Stimulated activated CD8-positive, alpha-beta memory T cell treated with anti-CD3 and anti-CD28 coated beads, Interleukin-12 subunit alpha, Interleukin-12 subunit beta, amount 100 ng/mL, for 24 hours (primary cell): ENCODE results near the gene RASSF10.

ENCODE experiments used
- DNase-seq: peaks from one replicate; pipeline ENCODE4 v3.0.0-alpha.2; 2020; ENCODE audit errors: extremely low read depth

Gene RASSF10

DNA sequence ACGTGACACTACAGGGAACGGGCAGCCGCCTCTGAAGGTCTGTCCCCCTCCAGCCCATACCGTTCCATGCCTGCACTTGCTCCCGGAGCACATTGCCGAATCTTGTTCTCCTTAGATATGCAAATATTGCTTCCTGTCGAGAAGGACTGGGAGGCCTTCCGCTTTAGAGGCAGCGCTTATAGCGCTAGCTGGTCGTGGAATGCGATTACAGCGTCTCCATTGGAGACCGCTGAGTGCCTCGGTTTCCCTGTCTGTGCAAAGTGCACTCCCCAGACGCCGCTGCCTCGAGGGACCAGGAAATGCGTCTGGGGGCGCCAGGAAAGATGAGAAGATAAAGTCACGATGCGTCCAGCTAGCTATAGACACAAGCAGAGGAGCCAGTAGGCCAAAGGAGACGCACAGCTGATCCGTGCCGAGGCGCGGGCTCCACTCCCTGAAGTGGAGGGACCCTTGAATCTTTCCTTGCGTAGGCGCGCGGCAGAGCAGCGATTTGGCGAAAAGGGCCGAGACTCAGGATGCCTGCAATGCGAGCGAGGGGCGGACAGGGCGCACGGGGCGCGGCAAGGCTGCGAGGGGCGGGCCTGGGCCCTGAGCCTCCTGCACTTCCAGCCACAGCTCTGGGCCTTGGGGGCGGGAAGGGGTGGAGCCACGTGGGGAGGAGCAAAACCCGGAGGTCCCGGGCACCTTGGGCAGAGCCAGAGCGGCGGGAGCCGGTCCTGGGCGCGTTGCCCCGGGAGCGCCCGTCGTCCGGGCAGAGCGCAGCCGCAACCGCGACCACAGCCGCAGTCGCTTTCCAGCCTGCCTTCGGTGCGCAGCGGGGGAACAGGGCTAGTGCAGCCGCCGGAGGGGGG lies at the start of gene RASSF10:
RASSF10 (plus strand) TSS at position 692 of the 851 bp plus-strand sequence. CDS start 261 bp downstream, outside the sequence.
- no peak for DNase-seq

DNA sequence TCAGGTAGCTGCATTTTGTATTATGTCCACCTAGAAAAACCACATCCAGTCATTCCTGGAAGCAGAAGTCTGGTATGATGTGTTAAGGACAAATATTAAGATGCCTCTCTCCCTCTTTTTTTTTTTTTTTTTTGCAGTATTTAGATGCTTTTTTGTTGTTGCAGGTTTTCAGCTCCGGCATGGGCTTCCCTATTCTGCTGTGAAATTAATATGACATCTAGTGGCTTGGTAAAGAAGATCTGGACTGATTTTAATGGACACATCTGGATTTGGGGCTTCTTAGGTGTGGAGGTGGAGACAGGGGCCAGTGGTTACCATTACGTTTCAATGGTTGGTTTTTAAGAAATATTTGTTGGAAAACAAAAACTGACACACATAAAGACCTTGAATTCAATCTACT lies 47.5 kb upstream of the RASSF10 start:
- DNase-seq = no peak

DNA sequence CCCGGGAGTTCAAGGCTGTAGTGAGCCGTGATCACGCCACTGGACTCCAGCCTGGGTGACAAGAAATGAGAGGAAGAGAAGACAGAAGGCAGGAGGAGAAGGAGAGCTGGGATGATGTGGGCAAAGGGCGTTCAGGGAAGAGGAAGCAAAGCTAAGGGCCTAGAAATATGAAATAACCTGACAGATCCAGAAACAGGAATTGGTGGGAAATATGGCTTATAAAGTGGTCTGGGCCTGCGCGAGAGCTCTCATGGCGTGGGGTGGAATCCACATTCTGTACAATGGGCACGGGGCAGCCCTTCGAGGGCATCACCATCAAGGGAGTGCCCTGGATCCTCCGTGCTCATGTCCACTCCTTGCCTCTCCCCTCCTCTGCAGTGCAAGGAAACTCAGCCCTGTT lies 46.8 kb upstream of the RASSF10 start:
- no peak for DNase-seq

DNA sequence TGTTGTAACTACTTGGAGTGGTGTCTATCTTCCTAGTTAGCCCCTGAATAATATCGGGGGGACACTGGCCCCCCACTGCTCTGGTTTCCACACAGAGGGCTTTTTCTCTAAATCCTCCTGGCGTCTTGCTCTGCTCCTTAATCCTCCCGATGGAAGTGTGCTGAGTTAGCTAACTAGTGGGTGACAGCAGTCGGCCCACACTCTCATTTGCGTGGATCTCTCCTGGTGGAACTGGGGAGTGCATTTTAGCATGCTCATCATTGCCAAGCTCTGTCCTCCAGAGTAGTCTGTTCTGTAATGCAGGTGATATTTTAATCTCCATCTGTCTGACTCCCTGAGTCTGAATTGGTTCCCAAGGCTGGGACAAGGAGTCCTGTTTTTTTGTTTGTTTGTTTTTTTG lies 46.1 kb upstream of the RASSF10 start:
- no peak for DNase-seq

DNA sequence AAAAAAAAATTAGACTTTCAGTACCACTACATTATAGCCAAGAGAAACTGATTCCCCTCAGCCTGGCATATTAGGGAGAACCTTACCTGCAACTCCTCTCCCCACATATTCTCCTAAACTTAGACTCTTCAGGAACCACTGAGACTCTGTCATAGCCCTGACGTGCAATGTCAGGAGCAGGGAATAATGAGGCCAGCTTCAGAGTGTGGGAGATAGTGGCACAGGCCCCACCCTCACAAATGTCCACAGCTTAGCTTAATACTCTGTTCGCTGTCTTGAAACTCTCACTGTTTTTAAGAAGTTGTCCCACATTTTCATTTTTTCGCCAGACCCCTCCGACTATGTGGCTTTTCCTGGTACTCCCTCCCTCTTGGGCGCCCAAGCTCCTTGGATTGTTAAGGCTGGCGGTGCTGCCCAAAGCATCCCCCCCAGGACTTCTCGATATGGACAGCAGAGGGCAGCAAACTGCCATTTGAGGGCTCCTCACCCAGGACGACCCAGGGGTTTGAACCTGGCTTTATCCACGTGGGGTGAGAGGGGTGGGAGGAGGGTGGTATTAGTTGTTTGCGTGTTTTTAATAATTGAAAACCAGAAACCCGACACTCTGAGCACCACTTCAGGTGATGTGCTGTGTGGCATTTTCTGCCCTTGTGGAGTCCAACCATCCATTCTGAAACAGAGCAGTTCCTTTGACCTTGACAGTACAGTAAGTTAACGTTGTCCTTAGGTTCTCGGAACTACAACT lies 45.2 kb upstream of the RASSF10 start:
- peak; percentile 8 for DNase-seq

- no peak for DNase-seq
These were observed 44.5 kb upstream of the RASSF10 start for GRCh38 chr11:12964650-12965049.

- no peak for DNase-seq
These were observed 43.1 kb upstream of the RASSF10 start for GRCh38 chr11:12966002-12966401.

DNA sequence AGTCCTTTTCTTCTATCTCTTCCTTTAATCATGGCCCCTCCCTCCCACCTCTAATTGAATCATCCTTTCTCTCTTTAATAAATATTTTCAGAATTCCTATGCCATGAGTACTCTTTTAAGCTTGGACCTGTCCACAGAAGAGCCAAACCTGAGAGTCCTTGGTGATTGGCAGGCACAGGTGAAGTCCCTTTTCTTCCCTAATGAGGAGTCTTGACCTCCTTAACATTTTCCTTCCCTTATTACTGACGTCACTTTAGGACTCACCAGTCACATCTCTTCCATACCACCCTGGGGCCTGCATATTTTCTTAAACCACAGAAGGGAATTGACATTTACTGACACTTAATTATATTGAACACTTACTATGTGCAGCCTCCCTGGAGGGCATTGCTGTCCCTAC lies 41.0 kb upstream of the RASSF10 start:
- DNase-seq = no peak

DNA sequence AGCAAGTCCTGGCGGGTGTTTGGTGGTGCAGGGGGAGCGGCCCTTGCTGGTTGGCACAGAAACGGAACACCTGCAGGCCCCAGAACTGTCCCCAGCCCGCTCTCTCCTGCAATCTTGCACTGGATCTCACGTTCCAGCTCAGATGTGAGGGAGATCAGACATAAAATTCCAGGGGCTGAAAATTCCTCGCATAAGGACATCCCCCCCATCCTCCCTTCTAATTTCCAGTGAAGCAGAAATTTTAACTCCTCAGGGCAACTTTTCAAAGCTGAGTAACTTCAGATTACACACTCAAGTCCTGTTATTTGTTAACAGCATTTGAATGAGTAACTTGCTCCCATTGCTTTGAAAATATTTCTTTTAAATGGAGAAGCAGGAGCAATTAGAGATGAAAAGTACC lies 40.3 kb upstream of the RASSF10 start:
- DNase-seq = no peak

GRCh38 chr11:12971955-12972354 lies 37.2 kb upstream of the RASSF10 start:
- no peak for DNase-seq

GRCh38 chr11:12973528-12974181 lies 35.5 kb upstream of the RASSF10 start:
- no peak for DNase-seq

DNA sequence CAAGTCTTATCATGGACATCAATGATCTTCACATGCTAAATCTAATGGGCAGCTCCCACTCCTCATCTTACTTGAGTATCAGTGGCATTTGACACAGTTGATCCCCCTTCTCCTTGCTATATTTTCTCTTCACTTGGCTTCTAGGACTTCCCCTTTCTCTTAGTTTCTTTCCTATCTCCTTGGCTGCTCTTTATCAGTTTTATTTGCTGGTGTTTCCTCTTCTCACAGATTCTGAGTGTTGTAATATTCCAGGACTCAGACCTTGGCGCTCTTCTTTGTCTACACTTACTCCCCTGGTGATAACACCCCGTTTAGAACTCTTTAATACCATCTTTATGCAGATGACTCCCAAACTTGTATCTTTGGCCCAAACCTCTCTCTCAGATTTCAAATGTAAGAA lies 33.9 kb upstream of the RASSF10 start:
- DNase-seq = no peak

- no peak for DNase-seq
These were observed 29.0 kb upstream of the RASSF10 start for GRCh38 chr11:12979928-12980689.

DNA sequence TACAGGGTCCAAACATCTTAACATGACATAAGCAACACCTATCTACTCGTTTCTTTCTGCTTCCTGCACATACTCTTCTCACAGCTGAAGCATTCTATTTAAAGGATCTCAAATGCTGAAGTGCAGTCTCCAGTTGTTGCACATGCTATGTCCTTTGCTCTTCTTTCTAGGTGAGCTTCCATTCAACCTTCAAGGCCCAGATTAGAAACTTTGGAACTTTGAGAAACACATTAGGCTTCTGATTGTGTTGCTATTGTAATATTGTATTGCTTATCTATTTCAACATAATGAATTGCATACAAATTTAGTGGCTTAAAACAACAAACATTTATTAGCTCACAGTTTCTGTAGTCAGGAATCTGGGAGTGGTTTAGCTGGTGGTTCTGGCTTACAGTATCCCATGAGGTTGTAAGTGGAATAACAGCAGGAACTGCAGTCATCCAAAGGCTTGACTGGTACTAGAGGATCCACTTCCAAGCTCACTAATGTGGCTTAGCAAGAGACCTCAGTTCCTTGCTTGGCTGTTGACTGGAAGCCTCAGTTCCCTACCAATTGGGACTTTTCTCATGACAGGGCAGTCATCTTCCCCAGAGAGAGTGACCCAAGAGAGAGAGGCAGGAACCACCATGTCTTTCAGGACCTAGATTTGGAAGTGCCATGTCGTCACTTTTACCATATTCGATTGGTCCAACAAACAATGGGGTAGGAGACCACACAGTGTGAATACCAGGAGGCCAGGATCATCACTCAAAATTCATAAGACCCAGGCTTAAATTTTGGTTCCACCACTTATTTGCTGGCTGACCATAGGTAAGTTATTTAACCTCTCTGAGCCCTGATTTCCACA lies 27.2 kb upstream of the RASSF10 start:
- DNase-seq = no peak

- DNase-seq = no peak
These were observed 25.8 kb upstream of the RASSF10 start for GRCh38 chr11:12983336-12983735.

DNA sequence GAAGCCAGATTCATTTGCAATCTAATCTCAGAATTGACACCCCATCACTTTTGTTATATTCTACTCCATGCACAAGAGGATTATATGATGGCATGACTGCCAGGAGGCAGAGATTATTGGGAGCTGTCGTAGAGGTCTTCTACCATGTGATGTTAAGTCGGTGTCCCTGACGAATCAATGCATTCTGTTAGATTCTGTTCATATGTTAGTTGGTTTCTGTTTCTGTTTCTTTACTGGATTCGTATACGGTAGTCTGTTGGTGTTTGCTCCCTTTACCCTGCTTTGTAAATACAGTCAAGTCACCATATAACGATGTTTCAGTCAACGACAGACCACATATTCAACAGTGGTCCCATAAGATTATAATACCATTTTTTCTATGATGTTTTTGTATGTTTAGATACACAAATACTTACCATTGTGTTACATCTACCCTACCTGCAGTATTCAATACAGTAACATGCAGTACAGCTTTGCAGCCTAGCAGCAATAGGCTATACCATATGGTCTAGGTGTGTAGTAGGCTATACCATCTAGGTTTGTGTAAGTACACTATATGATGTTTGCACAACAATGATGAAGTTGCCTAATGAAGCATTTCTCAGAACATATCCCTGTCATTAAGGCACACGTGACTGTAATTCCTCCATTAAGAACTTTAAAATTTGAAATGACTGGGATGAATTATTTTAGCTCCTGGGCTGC lies 22.8 kb upstream of the RASSF10 start:
- no peak for DNase-seq

DNA sequence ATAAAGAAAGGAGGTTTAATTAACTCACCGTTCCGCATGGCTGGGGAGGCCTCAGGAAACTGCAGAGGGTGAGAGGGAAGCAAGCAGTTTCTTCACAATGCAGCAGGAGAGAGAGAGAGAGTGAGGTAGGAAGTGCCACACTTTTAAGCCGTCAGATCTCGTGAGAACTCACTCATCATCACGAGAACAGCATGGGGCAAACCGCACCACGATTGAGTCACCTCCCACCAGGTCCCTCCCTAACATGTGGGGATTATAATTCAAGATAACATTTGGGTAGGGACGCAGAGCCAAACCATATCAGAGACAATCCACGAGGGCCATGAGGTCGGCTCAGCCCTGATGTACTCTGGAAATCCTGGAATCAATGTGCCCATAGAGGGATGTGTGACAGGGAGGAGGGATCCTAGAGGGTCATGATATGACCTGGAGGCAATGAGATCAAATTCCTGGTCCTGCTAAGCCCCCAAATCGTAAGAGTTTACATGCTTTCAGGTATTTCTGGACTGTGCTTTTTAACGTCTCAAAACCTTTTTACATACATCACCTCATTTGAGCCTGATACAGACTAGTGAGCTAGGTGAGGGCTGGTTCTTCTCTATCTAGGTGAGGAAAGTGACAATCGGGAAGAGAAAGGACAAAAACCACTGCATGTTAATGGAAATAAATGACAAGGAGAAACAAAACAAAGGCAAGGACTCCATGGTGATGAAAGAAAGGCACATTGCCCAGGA lies 19.5 kb upstream of the RASSF10 start:
- DNase-seq = no peak

GRCh38 chr11:12990162-12990480 lies 19.0 kb upstream of the RASSF10 start:
- DNase-seq = no peak

GRCh38 chr11:12991426-12991825 lies 17.7 kb upstream of the RASSF10 start:
- no peak for DNase-seq

- DNase-seq = no peak
These were observed 15.5 kb upstream of the RASSF10 start for GRCh38 chr11:12993626-12994025.
